HEK293 (cell line): Measurements from ENCODE around the gene ZCCHC8.
A peak's percentile ranks its signal among the peaks of the same experiment; 100 is the strongest.

Experiments used
- CTCF ChIA-PET: fragments of 350-600 bp; formaldehyde crosslinking; extraction: SDS; loops from one replicate; lab custom pipeline; 2021; ENCODE audit warnings: antibody characterized with exemption; lab: Yijun Ruan, JAX
- POLR2A ChIA-PET: fragments of 300-600 bp; formaldehyde crosslinking; extraction: SDS; loops from one replicate; lab custom pipeline; 2020; ENCODE audit warnings: antibody characterized with exemption, inconsistent platforms; lab: Yijun Ruan, JAX
- H3K27ac ChIP-seq: fragments of 200-500 bp; sonication (Bioruptor generic); 2 replicates; pipeline ENCODE4 v1.5.1; 2014; ENCODE audit warnings: low read depth, low read length, control low read depth, inconsistent platforms; ENCODE audit errors: extremely low read depth
- H3K36me3 ChIP-seq, 2 experiments: fragments of 200-500 bp in 1 of 2; sonication (Bioruptor generic) in 1 of 2; 1 replicate in 1 of 2; 2 replicates in 1 of 2; pipeline ENCODE4 v1.5.1; 2014 to 2017; ENCODE audit warnings: inconsistent platforms in 2 of 2, low read length in 2 of 2; ENCODE audit not compliant: control insufficient read depth in 2 of 2, insufficient read depth in 1 of 2
- H3K4me1 ChIP-seq: fragments of 200-500 bp; sonication (Bioruptor generic); 2 replicates; pipeline ENCODE4 v1.5.1; 2014; ENCODE audit warnings: mild to moderate bottlenecking, low read length, inconsistent platforms; ENCODE audit not compliant: control insufficient read depth, insufficient read depth
- H3K4me3 ChIP-seq: 2 replicates; pipeline ENCODE4 v1.5.1; 2011; ENCODE audit warnings: low read depth, mild to moderate bottlenecking, control low read depth, low read length, moderate library complexity
- H3K9me3 ChIP-seq: fragments of 200-500 bp; sonication (Bioruptor generic); 2 replicates; pipeline ENCODE4 v1.5.1; 2014; ENCODE audit warnings: low read depth, low read length, inconsistent platforms; ENCODE audit not compliant: control insufficient read depth, insufficient read depth
- BCL11B ChIP-seq: fragments of 450-650 bp; formaldehyde crosslinking; IDR thresholded peaks from 2 replicates; pipeline ENCODE4 v1.5.1; 2016; ENCODE audit warnings: low read depth, missing biosample characterization, missing genetic modification characterization
- GLIS1 ChIP-seq: fragments of 450-650 bp; formaldehyde crosslinking; IDR thresholded peaks from 2 replicates; pipeline ENCODE4 v1.5.1; 2016; ENCODE audit warnings: missing biosample characterization, missing genetic modification characterization
- KLF16 ChIP-seq: fragments of 450-650 bp; formaldehyde crosslinking; IDR thresholded peaks from 2 replicates; pipeline ENCODE4 v1.5.1; 2017; ENCODE audit warnings: missing biosample characterization, missing genetic modification characterization
- WT1 ChIP-seq: fragments of 450-650 bp; formaldehyde crosslinking; IDR thresholded peaks from 2 replicates; pipeline ENCODE4 v1.5.1; 2016; ENCODE audit warnings: missing biosample characterization, missing genetic modification characterization
- ZBTB17 ChIP-seq: fragments of 450-650 bp; formaldehyde crosslinking; IDR thresholded peaks from 2 replicates; pipeline ENCODE4 v1.5.1; 2016; ENCODE audit warnings: missing biosample characterization, missing genetic modification characterization
- ZBTB20 ChIP-seq: fragments of 450-650 bp; formaldehyde crosslinking; IDR thresholded peaks from 2 replicates; pipeline ENCODE4 v1.5.1; 2016; ENCODE audit warnings: missing biosample characterization, missing genetic modification characterization
- ZBTB7A ChIP-seq: fragments of 450-650 bp; formaldehyde crosslinking; IDR thresholded peaks from 2 replicates; pipeline ENCODE4 v1.5.1; 2016; ENCODE audit warnings: low read depth, missing biosample characterization, missing genetic modification characterization
- ZNF16 ChIP-seq: fragments of 450-650 bp; formaldehyde crosslinking; IDR thresholded peaks from 2 replicates; pipeline ENCODE4 v1.5.1; 2016; ENCODE audit warnings: low read depth, missing biosample characterization, missing genetic modification characterization
- ZNF2 ChIP-seq: fragments of 450-650 bp; formaldehyde crosslinking; IDR thresholded peaks from 2 replicates; pipeline ENCODE4 v1.5.1; 2016; ENCODE audit warnings: missing biosample characterization, missing genetic modification characterization
- ZNF239 ChIP-seq: fragments of 450-650 bp; formaldehyde crosslinking; IDR thresholded peaks from 2 replicates; pipeline ENCODE4 v1.5.1; 2016; ENCODE audit warnings: missing biosample characterization, missing genetic modification characterization
- ZNF335 ChIP-seq: fragments of 450-650 bp; formaldehyde crosslinking; conservative IDR thresholded peaks from 2 replicates; pipeline ENCODE4 v1.5.1; 2016; ENCODE audit warnings: missing biosample characterization, missing genetic modification characterization
- ZNF366 ChIP-seq: fragments of 450-650 bp; formaldehyde crosslinking; conservative IDR thresholded peaks from 2 replicates; pipeline ENCODE4 v1.5.1; 2016; ENCODE audit warnings: missing biosample characterization, missing genetic modification characterization
- ZNF394 ChIP-seq: fragments of 450-650 bp; formaldehyde crosslinking; IDR thresholded peaks from 2 replicates; pipeline ENCODE4 v1.5.1; 2016; ENCODE audit warnings: missing biosample characterization, missing genetic modification characterization, mild to moderate bottlenecking, moderate library complexity, borderline replicate concordance
- ZNF423 ChIP-seq: fragments of 450-650 bp; formaldehyde crosslinking; IDR thresholded peaks from 2 replicates; pipeline ENCODE4 v1.5.1; 2016; ENCODE audit warnings: missing biosample characterization, missing genetic modification characterization
- ZNF426 ChIP-seq: fragments of 450-650 bp; formaldehyde crosslinking; IDR thresholded peaks from 2 replicates; pipeline ENCODE4 v1.5.1; 2017; ENCODE audit warnings: missing biosample characterization, missing genetic modification characterization, mild to moderate bottlenecking, inconsistent platforms, moderate library complexity
- ZNF585B ChIP-seq: fragments of 450-650 bp; formaldehyde crosslinking; IDR thresholded peaks from 2 replicates; pipeline ENCODE4 v1.5.1; 2016; ENCODE audit warnings: missing biosample characterization, missing genetic modification characterization
- ZNF600 ChIP-seq: fragments of 450-650 bp; formaldehyde crosslinking; IDR thresholded peaks from 2 replicates; pipeline ENCODE4 v1.5.1; 2016; ENCODE audit warnings: missing biosample characterization, missing genetic modification characterization
- ZNF76 ChIP-seq: fragments of 450-650 bp; formaldehyde crosslinking; IDR thresholded peaks from 2 replicates; pipeline ENCODE4; 2016; ENCODE audit warnings: low read depth, missing biosample characterization, missing genetic modification characterization, borderline replicate concordance
- ZNF776 ChIP-seq: fragments of 450-650 bp; formaldehyde crosslinking; IDR thresholded peaks from 2 replicates; pipeline ENCODE4 v1.5.0; 2017; ENCODE audit warnings: missing biosample characterization, missing genetic modification characterization, borderline replicate concordance
- ZXDB ChIP-seq: fragments of 450-650 bp; formaldehyde crosslinking; IDR thresholded peaks from 2 replicates; pipeline ENCODE4 v1.5.1; 2016; ENCODE audit warnings: missing biosample characterization, missing genetic modification characterization
- TF ChIP-seq, protein P1 (sequence below): fragments of 450-650 bp; formaldehyde crosslinking; IDR thresholded peaks from 2 replicates; pipeline ENCODE4 v1.5.1; 2016; ENCODE audit warnings: missing biosample characterization, missing genetic modification characterization
- TF ChIP-seq, protein P2 (sequence below): fragments of 450-650 bp; formaldehyde crosslinking; IDR thresholded peaks from 2 replicates; pipeline ENCODE4 v1.5.1; 2016; ENCODE audit warnings: missing biosample characterization, missing genetic modification characterization
- TF ChIP-seq, protein P3 (sequence below): fragments of 450-650 bp; formaldehyde crosslinking; optimal IDR thresholded peaks from 2 replicates; pipeline ENCODE3; 2016; ENCODE audit warnings: missing biosample characterization, mild to moderate bottlenecking, missing genetic modification characterization

ZCCHC8 gene

DNA sequence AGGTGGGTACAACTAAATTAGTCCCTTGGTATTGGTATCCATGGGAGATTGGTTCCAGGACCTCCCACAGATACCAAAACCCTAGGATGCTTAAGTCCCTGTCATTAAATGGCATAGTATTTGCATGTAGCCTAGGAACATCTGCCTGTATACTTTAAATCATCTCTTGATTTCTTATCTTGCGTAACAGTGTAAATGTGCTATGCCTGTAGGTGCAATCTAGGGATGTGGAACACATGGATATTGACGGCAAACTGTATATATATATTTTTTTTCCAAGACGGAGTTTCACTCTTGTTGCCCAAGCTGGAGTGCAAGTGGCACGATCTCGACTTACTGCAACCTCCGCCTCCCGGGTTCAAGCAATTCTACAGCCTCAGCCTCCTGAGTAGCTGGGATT is 27.9 kb upstream of the ZCCHC8 start:
- TF ChIP-seq ZNF76 (tag by site-specific recombination) (no peak), KLF16 (tag by site-specific recombination) (no peak), ZNF16 (tag by site-specific recombination) (no peak), ZNF426 (tag by site-specific recombination) (no peak), ZNF585B (tag by site-specific recombination) (no peak), ZNF335 (tag by site-specific recombination) (no peak), ZNF776 (tag by site-specific recombination) (no peak)
- H3K4me3 ChIP-seq: no peak overlapping the region; the same call in 1 of the 2 replicates
- H3K9me3 ChIP-seq: no peaks in the 10 kb centered on the region
- ChIA-PET CTCF (interaction anchor here (0.6 kb wide), 1 partner anchor 264 kb away, joined by 3 read pairs; no protein-coding TSS in a partner anchor), POLR2A (no interaction called here)
- H3K27ac ChIP-seq: no peak overlapping the region
- peaks cover 5% of the 10 kb centered on the region; the same call in 1 of the 2 replicates for H3K4me1 ChIP-seq
- peaks cover 38 to 46% of the 10 kb centered on the region in 2 experiments for H3K36me3 ChIP-seq

DNA sequence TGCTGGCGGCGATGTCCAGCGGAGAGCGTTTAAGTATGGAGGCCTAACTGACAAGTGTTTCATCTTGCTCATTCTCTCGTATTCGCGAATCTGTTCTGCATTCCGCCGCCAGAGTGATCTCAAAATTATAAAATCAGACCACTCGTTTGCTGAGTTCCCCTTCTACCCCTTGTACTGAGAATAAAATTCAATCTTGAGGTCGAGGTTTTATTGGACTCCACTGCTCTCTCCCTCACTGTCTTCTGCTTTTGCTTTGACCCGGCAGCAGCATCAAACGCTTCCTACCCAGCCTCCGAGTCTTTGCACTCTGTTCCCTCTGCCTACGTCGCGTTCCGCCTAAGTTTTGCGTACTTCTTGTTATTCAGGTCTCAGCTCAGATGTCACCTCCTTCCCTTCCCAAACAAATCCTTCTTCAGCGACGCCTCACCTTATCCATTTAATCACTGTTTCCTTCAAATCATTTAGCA is 26.8 kb upstream of the ZCCHC8 start:
- Histone ChIP-seq H3K36me3 (peaks cover 35 to 41% of the 10 kb centered on the region in 2 experiments), H3K4me1 (peaks cover 15% of the 10 kb centered on the region), H3K9me3 (no peaks in the 10 kb centered on the region), H3K4me3 (peak overlapping the region; percentile 69), H3K27ac (peak overlapping the region; percentile 98)
- no peak for TF ChIP-seq GLIS1 (tag by site-specific recombination)
- 0 out of 2 replicates have a peak, but pooled peaks have one; percentile 4 for TF ChIP-seq ZNF394
- TF ChIP-seq ZXDB (tag by site-specific recombination): peak; percentile 7; the same call in 1 of the 2 replicates
- TF ChIP-seq ZNF600 (tag by site-specific recombination): peak; percentile 61
- peak; percentile 21 for TF ChIP-seq ZNF335 (tag by site-specific recombination)
- peak; percentile 50; the same call in 1 of the 2 replicates for TF ChIP-seq ZNF2 (tag by site-specific recombination)
- TF ChIP-seq ZNF366 (tag by site-specific recombination): peak; percentile 28; the same call in 1 of the 2 replicates
- TF ChIP-seq, protein P1, sequence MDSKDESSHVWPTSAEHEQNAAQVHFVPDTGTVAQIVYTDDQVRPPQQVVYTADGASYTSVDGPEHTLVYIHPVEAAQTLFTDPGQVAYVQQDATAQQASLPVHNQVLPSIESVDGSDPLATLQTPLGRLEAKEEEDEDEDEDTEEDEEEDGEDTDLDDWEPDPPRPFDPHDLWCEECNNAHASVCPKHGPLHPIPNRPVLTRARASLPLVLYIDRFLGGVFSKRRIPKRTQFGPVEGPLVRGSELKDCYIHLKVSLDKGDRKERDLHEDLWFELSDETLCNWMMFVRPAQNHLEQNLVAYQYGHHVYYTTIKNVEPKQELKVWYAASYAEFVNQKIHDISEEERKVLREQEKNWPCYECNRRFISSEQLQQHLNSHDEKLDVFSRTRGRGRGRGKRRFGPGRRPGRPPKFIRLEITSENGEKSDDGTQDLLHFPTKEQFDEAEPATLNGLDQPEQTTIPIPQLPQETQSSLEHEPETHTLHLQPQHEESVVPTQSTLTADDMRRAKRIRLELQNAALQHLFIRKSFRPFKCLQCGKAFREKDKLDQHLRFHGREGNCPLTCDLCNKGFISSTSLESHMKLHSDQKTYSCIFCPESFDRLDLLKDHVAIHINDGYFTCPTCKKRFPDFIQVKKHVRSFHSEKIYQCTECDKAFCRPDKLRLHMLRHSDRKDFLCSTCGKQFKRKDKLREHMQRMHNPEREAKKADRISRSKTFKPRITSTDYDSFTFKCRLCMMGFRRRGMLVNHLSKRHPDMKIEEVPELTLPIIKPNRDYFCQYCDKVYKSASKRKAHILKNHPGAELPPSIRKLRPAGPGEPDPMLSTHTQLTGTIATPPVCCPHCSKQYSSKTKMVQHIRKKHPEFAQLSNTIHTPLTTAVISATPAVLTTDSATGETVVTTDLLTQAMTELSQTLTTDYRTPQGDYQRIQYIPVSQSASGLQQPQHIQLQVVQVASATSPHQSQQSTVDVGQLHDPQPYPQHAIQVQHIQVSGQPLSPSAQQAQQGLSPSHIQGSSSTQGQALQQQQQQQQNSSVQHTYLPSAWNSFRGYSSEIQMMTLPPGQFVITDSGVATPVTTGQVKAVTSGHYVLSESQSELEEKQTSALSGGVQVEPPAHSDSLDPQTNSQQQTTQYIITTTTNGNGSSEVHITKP (tag by site-specific recombination): peak; percentile 78
- 0 out of 2 replicates have a peak, but pooled peaks have one; percentile 52 for TF ChIP-seq ZNF239
- TF ChIP-seq ZBTB7A (tag by site-specific recombination): no peak
- TF ChIP-seq WT1 (tag by site-specific recombination): 0 out of 2 replicates have a peak, but pooled peaks have one; percentile 7
- TF ChIP-seq ZBTB17 (tag by site-specific recombination): peak; percentile 65
- TF ChIP-seq, protein P2, sequence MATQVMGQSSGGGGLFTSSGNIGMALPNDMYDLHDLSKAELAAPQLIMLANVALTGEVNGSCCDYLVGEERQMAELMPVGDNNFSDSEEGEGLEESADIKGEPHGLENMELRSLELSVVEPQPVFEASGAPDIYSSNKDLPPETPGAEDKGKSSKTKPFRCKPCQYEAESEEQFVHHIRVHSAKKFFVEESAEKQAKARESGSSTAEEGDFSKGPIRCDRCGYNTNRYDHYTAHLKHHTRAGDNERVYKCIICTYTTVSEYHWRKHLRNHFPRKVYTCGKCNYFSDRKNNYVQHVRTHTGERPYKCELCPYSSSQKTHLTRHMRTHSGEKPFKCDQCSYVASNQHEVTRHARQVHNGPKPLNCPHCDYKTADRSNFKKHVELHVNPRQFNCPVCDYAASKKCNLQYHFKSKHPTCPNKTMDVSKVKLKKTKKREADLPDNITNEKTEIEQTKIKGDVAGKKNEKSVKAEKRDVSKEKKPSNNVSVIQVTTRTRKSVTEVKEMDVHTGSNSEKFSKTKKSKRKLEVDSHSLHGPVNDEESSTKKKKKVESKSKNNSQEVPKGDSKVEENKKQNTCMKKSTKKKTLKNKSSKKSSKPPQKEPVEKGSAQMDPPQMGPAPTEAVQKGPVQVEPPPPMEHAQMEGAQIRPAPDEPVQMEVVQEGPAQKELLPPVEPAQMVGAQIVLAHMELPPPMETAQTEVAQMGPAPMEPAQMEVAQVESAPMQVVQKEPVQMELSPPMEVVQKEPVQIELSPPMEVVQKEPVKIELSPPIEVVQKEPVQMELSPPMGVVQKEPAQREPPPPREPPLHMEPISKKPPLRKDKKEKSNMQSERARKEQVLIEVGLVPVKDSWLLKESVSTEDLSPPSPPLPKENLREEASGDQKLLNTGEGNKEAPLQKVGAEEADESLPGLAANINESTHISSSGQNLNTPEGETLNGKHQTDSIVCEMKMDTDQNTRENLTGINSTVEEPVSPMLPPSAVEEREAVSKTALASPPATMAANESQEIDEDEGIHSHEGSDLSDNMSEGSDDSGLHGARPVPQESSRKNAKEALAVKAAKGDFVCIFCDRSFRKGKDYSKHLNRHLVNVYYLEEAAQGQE: peak; percentile 60; the same call in 1 of the 2 replicates
- 0 out of 2 replicates have a peak, but pooled peaks have one; percentile 17 for TF ChIP-seq ZBTB20
- TF ChIP-seq, protein P3, sequence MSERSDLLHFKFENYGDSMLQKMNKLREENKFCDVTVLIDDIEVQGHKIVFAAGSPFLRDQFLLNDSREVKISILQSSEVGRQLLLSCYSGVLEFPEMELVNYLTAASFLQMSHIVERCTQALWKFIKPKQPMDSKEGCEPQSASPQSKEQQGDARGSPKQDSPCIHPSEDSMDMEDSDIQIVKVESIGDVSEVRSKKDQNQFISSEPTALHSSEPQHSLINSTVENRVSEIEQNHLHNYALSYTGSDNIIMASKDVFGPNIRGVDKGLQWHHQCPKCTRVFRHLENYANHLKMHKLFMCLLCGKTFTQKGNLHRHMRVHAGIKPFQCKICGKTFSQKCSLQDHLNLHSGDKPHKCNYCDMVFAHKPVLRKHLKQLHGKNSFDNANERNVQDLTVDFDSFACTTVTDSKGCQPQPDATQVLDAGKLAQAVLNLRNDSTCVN (tag by site-specific recombination): no peak
- 0 out of 2 replicates have a peak, but pooled peaks have one; percentile 20 for TF ChIP-seq BCL11B
- 0 out of 2 replicates have a peak, but pooled peaks have one; percentile 8 for TF ChIP-seq ZNF76 (tag by site-specific recombination)
- TF ChIP-seq ZNF16 (tag by site-specific recombination): 0 out of 2 replicates have a peak, but pooled peaks have one; percentile 9
- no peak for TF ChIP-seq ZNF423 (tag by site-specific recombination)
- ChIA-PET CTCF (interaction anchor here (0.6 kb wide), 1 partner anchor 246 kb away, joined by 3 read pairs; no protein-coding TSS in a partner anchor), POLR2A (interaction anchor here (0.7 to 3.2 kb wide), 14 partner anchors 8 to 302 kb away, joined by 3 to 55 read pairs (median 5); partner anchors contain the start of genes DENR, DIABLO and ZCCHC8)
